RWPE1 (cell line): ENCODE results near the gene ASPA.

Source experiments
- CTCF ChIA-PET: fragments of 350-600 bp; sonication (Branson Sonifier 250); formaldehyde crosslinking; extraction: SDS; loops from one replicate; lab custom pipeline; 2021; lab: Yijun Ruan, JAX
- POLR2A ChIA-PET: fragments of 400-600 bp; formaldehyde crosslinking; extraction: SDS; loops from one replicate; lab custom pipeline; 2020; ENCODE audit warnings: antibody characterized with exemption; ENCODE audit not compliant: low non-redundant PET; lab: Yijun Ruan, JAX
- DNase-seq: peaks from one replicate; pipeline ENCODE4 v3.0.0; 2012; ENCODE audit warnings: low spot score
- H3K27ac ChIP-seq: fragments of 450-650 bp; 2 replicates; pipeline ENCODE4 v1.5.1; 2017
- CTCF ChIP-seq: fragments of 450-650 bp; conservative IDR thresholded peaks from 2 replicates; pipeline ENCODE4 v1.5.1; 2017; ENCODE audit warnings: low read depth, mild to moderate bottlenecking

Gene ASPA

GRCh38 chr17:3532106-3532858 lies 56.5 kb downstream of the ASPA start:
- no peak for TF ChIP-seq CTCF
- ChIA-PET CTCF (no interaction called here), POLR2A (no interaction called here)
- no peak overlapping the region for H3K27ac ChIP-seq
- no peak for DNase-seq

GRCh38 chr17:3532859-3533142 lies 57.0 kb downstream of the ASPA start:
- DNase-seq = no peak
- ChIA-PET CTCF (no interaction called here), POLR2A (no interaction called here)
- no peak for TF ChIP-seq CTCF
- H3K27ac ChIP-seq = no peak overlapping the region

GRCh38 chr17:3533752-3534151 lies 58.0 kb downstream of the ASPA start:
- POLR2A ChIA-PET = interaction anchor here (0.5 kb wide), 1 partner anchor 21 kb away, joined by 3 read pairs; no protein-coding TSS in a partner anchor
- no peak for TF ChIP-seq CTCF
- no peak for DNase-seq
- H3K27ac ChIP-seq = no peak overlapping the region
- CTCF ChIA-PET = no interaction called here

- DNase-seq = no peak
- ChIA-PET CTCF (interaction anchor here (0.6 kb wide), 1 partner anchor 125 kb away, joined by 3 read pairs; no protein-coding TSS in a partner anchor), POLR2A (interaction anchor here (0.5 kb wide), 1 partner anchor 77 kb away, joined by 5 read pairs; no protein-coding TSS in a partner anchor)
- H3K27ac ChIP-seq = 0 out of 2 replicates have a peak overlapping the region, but pooled peaks have one; percentile 6
- no peak for TF ChIP-seq CTCF
Measured at GRCh38 chr17:3534881-3535252, 59.1 kb downstream of the ASPA start.

- POLR2A ChIA-PET = interaction anchor here (0.5 kb wide), 1 partner anchor 77 kb away, joined by 5 read pairs; no protein-coding TSS in a partner anchor
- CTCF ChIA-PET = no interaction called here
- TF ChIP-seq CTCF = peak; percentile 53
- no peak for DNase-seq
- H3K27ac ChIP-seq = no peak overlapping the region
Measured at GRCh38 chr17:3535253-3535995, 59.6 kb downstream of the ASPA start.

- no peak for TF ChIP-seq CTCF
- ChIA-PET POLR2A (no interaction called here), CTCF (no interaction called here)
- DNase-seq = no peak
- no peak overlapping the region for H3K27ac ChIP-seq
Measured at GRCh38 chr17:3536716-3537115, 60.9 kb downstream of the ASPA start.
